ENCODE data around the gene USP17L28.
"Not testable (repeated sequence)": the region's sequence is repeated elsewhere in the genome, so short reads cannot be mapped to it uniquely, and the experiment has no call there.

USP17L28 gene

GRCh38 chr4:9348593-9348992 is at the start of gene USP17L28:
Gene USP17L28 (plus strand): TSS chr4:9348893. CDS start chr4:9348893, 0 bp downstream.
- not testable (repeated sequence) for DNase-seq

- not testable (repeated sequence) for DNase-seq
These were observed 24.5 kb upstream of the USP17L28 start for GRCh38 chr4:9324191-9324590.

- DNase-seq = not testable (repeated sequence)
These were observed 23.8 kb upstream of the USP17L28 start, which contains the start of gene USP17L24 for GRCh38 chr4:9324865-9325264. Gene USP17L24 (plus strand): TSS chr4:9325165. CDS start chr4:9325165, 0 bp downstream.

GRCh38 chr4:9329611-9330010 is 19.1 kb upstream of the USP17L28 start, which contains the start of gene USP17L25:
Gene USP17L25 (plus strand): TSS chr4:9329911. CDS start chr4:9329911, 0 bp downstream.
- not testable (repeated sequence) for DNase-seq

GRCh38 chr4:9334358-9334757 is 14.3 kb upstream of the USP17L28 start, which contains the start of gene USP17L26:
Gene USP17L26 (plus strand): TSS chr4:9334658. CDS start chr4:9334658, 0 bp downstream.
- DNase-seq = not testable (repeated sequence)

- not testable (repeated sequence) for DNase-seq
These were observed 9.6 kb upstream of the USP17L28 start, which contains the start of gene USP17L5 for GRCh38 chr4:9339103-9339502. Gene USP17L5 (plus strand): TSS chr4:9339403. CDS start chr4:9339403, 0 bp downstream.

GRCh38 chr4:9343848-9344247 is 4.8 kb upstream of the USP17L28 start, which contains the start of gene USP17L27:
Gene USP17L27 (plus strand): TSS chr4:9344148. CDS start chr4:9344148, 0 bp downstream.
- DNase-seq = not testable (repeated sequence)

- not testable (repeated sequence) for DNase-seq
These were observed 2.2 kb downstream of the USP17L28 start for GRCh38 chr4:9350866-9351265.

GRCh38 chr4:9353338-9353737 is 4.6 kb downstream of the USP17L28 start, which contains the start of gene USP17L29:
Gene USP17L29 (plus strand): TSS chr4:9353638. CDS start chr4:9353638, 0 bp downstream.
- not testable (repeated sequence) for DNase-seq

- DNase-seq = not testable (repeated sequence)
These were observed 14.1 kb downstream of the USP17L28 start, which contains the start of gene USP17L30 for GRCh38 chr4:9362829-9363228. Gene USP17L30 (plus strand): TSS chr4:9363129. CDS start chr4:9363129, 0 bp downstream.

GRCh38 chr4:9379881-9380280 is 31.2 kb downstream of the USP17L28 start:
- not testable (repeated sequence) for DNase-seq

GRCh38 chr4:9381012-9381534 is 32.4 kb downstream of the USP17L28 start:
- DNase-seq = not testable (repeated sequence)

GRCh38 chr4:9384126-9384525 is 35.4 kb downstream of the USP17L28 start:
- no peak for DNase-seq

- not testable (repeated sequence) for DNase-seq
These were observed 40.3 kb downstream of the USP17L28 start for GRCh38 chr4:9389001-9389400.

Data from NCI-H1092 (cell line).